Activated naive CD4-positive, alpha-beta T cell treated with anti-CD3 and anti-CD28 coated beads, Interleukin-2, amount 50 U/mL, for 72 hours (primary cell): ENCODE measurements around the gene MCAT. TPM values are rescaled to one million over a fixed set of nuclear protein-coding genes. Genes with fewer than 3 reads are reported as not detected.

Experiments used
- ATAC-seq, 2 donors: fragments of 150-1000 bp; cut with Tn5 transposase; 2 replicates each; pipeline ENCODE4 v1.10.0; 2021; ENCODE audit warnings: mild to moderate bottlenecking in 2 of 2, moderate library complexity in 2 of 2
- DNase-seq, 2 donors: peaks; one replicate each; pipeline ENCODE4 v3.0.0; 2021 to 2022; ENCODE audit warnings: low spot score in 2 of 2
- H3K27ac Mint-ChIP-seq, 2 donors: one replicate each; pipeline ENCODE4 v1.8.0; 2022; ENCODE audit warnings: mild to moderate bottlenecking in 2 of 2, mixed read lengths in 2 of 2
- H3K36me3 Mint-ChIP-seq, 2 donors: one replicate each; pipeline ENCODE4 v1.8.0; 2022; ENCODE audit warnings: mixed read lengths in 2 of 2
- H3K9me3 Mint-ChIP-seq, 2 donors: one replicate each; pipeline ENCODE4 v1.8.0; 2022; ENCODE audit warnings: mixed read lengths in 2 of 2
- total RNA-seq, 2 donors: library from RNA; stranded (reverse); gene quantifications; one replicate each; pipeline ENCODE4 v1.2.3, GENCODE V29; 2022

MCAT gene
- total RNA-seq, 2 donors from 2014 or later, result 6.0 to 19.4 TPM

- DNase-seq (no peak), ATAC-seq (no peak)
- H3K27ac Mint-ChIP-seq, result no peak overlapping the region
- no peaks in the 10 kb centered on the region for H3K9me3 Mint-ChIP-seq
- H3K36me3 Mint-ChIP-seq, result no peaks in the 10 kb centered on the region
Observed at GRCh38 chr22:43162412-43163150, 19.4 kb upstream of the MCAT start.

GRCh38 chr22:43160497-43161126 is 17.4 kb upstream of the MCAT start:
- Mint-ChIP-seq H3K27ac (peak overlapping the region; percentile 32 to 61), H3K9me3 (no peaks in the 10 kb centered on the region), H3K36me3 (no peaks in the 10 kb centered on the region)
- ATAC-seq, result no peak
- no peak for DNase-seq

- H3K27ac Mint-ChIP-seq, result no peak overlapping the region
- no peaks in the 10 kb centered on the region for H3K36me3 Mint-ChIP-seq
- ATAC-seq, result no peak
Observed at GRCh38 chr22:43159484-43160178, 16.4 kb upstream of the MCAT start.

GRCh38 chr22:43158778-43159483 is 15.7 kb upstream of the MCAT start:
- H3K27ac Mint-ChIP-seq, result peak overlapping the region; percentile 48 to 90

More at GRCh38 chr22:43159484-43160178, 16.4 kb upstream of the MCAT start:
- H3K9me3 Mint-ChIP-seq, result no peaks in the 10 kb centered on the region
- no peak for DNase-seq

GRCh38 chr22:43157874-43158546 is 14.8 kb upstream of the MCAT start:
- ATAC-seq, result no peak
- DNase-seq, result no peak
- H3K9me3 Mint-ChIP-seq, result no peaks in the 10 kb centered on the region
- peak overlapping the region; percentile 48 to 90 for H3K27ac Mint-ChIP-seq
- H3K36me3 Mint-ChIP-seq, result no peaks in the 10 kb centered on the region

More at GRCh38 chr22:43158778-43159483, 15.7 kb upstream of the MCAT start:
- no peak for DNase-seq
- Mint-ChIP-seq H3K36me3 (no peaks in the 10 kb centered on the region), H3K9me3 (no peaks in the 10 kb centered on the region)
- no peak for ATAC-seq

GRCh38 chr22:43156413-43156812 is 13.2 kb upstream of the MCAT start:
- no peak overlapping the region for H3K27ac Mint-ChIP-seq
- no peaks in the 10 kb centered on the region for H3K9me3 Mint-ChIP-seq
- no peaks in the 10 kb centered on the region for H3K36me3 Mint-ChIP-seq
- no peak for DNase-seq
- ATAC-seq, result no peak

GRCh38 chr22:43155789-43156188 is 12.6 kb upstream of the MCAT start:
- DNase-seq (no peak), ATAC-seq (no peak)
- Mint-ChIP-seq H3K36me3 (peaks cover 0 to 4% of the 10 kb centered on the region in 2 donors), H3K27ac (no peak overlapping the region), H3K9me3 (no peaks in the 10 kb centered on the region)

GRCh38 chr22:43154887-43155536 is 11.8 kb upstream of the MCAT start:
- Mint-ChIP-seq H3K27ac (peak overlapping the region in 1 of 2 donors; percentile 22), H3K9me3 (no peaks in the 10 kb centered on the region), H3K36me3 (peaks cover 0 to 7% of the 10 kb centered on the region in 2 donors)
- no peak for ATAC-seq
- no peak for DNase-seq

GRCh38 chr22:43153899-43154298 is 10.7 kb upstream of the MCAT start:
- no peak for ATAC-seq
- Mint-ChIP-seq H3K27ac (no peak overlapping the region), H3K36me3 (peaks cover 0 to 7% of the 10 kb centered on the region in 2 donors), H3K9me3 (no peaks in the 10 kb centered on the region)
- DNase-seq, result no peak

- DNase-seq (peak; percentile 60 to 71), ATAC-seq (peak; percentile 81 to 84)
- Mint-ChIP-seq H3K9me3 (no peaks in the 10 kb centered on the region), H3K27ac (peak overlapping the region; percentile 65 to 78), H3K36me3 (peaks cover 0 to 7% of the 10 kb centered on the region in 2 donors)
Observed at GRCh38 chr22:43152357-43153071, 9.3 kb upstream of the MCAT start.

- H3K27ac Mint-ChIP-seq, result peak overlapping the region; percentile 65 to 78
- peak; percentile 28 to 47 for ATAC-seq
- DNase-seq, result no peak
- peaks cover 0 to 7% of the 10 kb centered on the region in 2 donors for H3K36me3 Mint-ChIP-seq
- no peaks in the 10 kb centered on the region for H3K9me3 Mint-ChIP-seq
Observed at GRCh38 chr22:43152003-43152356, 8.8 kb upstream of the MCAT start.

GRCh38 chr22:43151251-43152002 is 8.2 kb upstream of the MCAT start, which contains the start of gene TSPO:
TSS of gene TSPO (plus strand) at chr22:43151559. CDS start at chr22:43159239, 7,680 bp downstream.
- Mint-ChIP-seq H3K9me3 (no peaks in the 10 kb centered on the region), H3K27ac (peak within 1 kb of the TSS; percentile 78 to 96), H3K36me3 (peaks cover 0 to 7% of the 10 kb centered on the region in 2 donors)
- ATAC-seq (peak; percentile 77 to 78), DNase-seq (peak; percentile 67 to 69)

- no peak for DNase-seq
- H3K9me3 Mint-ChIP-seq, result no peaks in the 10 kb centered on the region
- H3K27ac Mint-ChIP-seq, result peak overlapping the region; percentile 78 to 96
- H3K36me3 Mint-ChIP-seq, result peaks cover 0 to 7% of the 10 kb centered on the region in 2 donors
- ATAC-seq, result peak in 1 of 2 donors; percentile 4
Observed at GRCh38 chr22:43150731-43151206, 7.6 kb upstream of the MCAT start.

GRCh38 chr22:43148581-43148980 is 5.4 kb upstream of the MCAT start:
- Mint-ChIP-seq H3K36me3 (peaks cover 4 to 7% of the 10 kb centered on the region in 2 donors), H3K9me3 (no peaks in the 10 kb centered on the region), H3K27ac (peak overlapping the region in 1 of 2 donors; percentile 72)
- DNase-seq (no peak), ATAC-seq (no peak)
